ENCODE data around the gene SLC27A3. TPM values are rescaled to one million over a fixed set of nuclear protein-coding genes. Genes with fewer than 3 reads are reported as not detected.

Gene SLC27A3
- total and polyA plus RNA-seq, 2 donors, result 20.7 to 41.0 TPM

- WGBS, result 78% methylated on average over 12 of the region's 12 CpGs
- no peak overlapping the region for H3K4me3 ChIP-seq (ENCODE audit: low read depth, low read length)
These were observed 18.9 kb downstream of the SLC27A3 start for GRCh38 chr1:153793973-153794615.

GRCh38 chr1:153794624-153795329 lies 19.6 kb downstream of the SLC27A3 start:
- Histone ChIP-seq H3K27ac (ENCODE audit: low read depth) (no peak overlapping the region), H3K4me1 (ENCODE audit: insufficient read depth) (no peaks in the 10 kb centered on the region), H3K36me3 (ENCODE audit: insufficient read depth) (no peaks in the 10 kb centered on the region), H3K4me3 (ENCODE audit: low read depth, low read length) (no peak overlapping the region)
- 43% methylated on average over 14 of the region's 14 CpGs for WGBS
- no peak for DNase-seq (ENCODE audit: extremely low spot score)

More at GRCh38 chr1:153793973-153794615, 18.9 kb downstream of the SLC27A3 start:
- DNase-seq (ENCODE audit: extremely low spot score), result no peak
- Histone ChIP-seq H3K36me3 (ENCODE audit: insufficient read depth) (no peaks in the 10 kb centered on the region), H3K27ac (ENCODE audit: low read depth) (no peak overlapping the region), H3K4me1 (ENCODE audit: insufficient read depth) (no peaks in the 10 kb centered on the region)

- no peak for DNase-seq (ENCODE audit: extremely low spot score)
- 78% methylated on average over 18 of the region's 18 CpGs for WGBS
- no peaks in the 10 kb centered on the region for H3K36me3 ChIP-seq (ENCODE audit: insufficient read depth)
- H3K4me1 ChIP-seq (ENCODE audit: insufficient read depth), result no peaks in the 10 kb centered on the region
- H3K4me3 ChIP-seq (ENCODE audit: low read depth, low read length), result no peak overlapping the region
- no peak overlapping the region for H3K27ac ChIP-seq (ENCODE audit: low read depth)
These were observed 20.2 kb downstream of the SLC27A3 start for GRCh38 chr1:153795330-153795837.

- H3K36me3 ChIP-seq (ENCODE audit: insufficient read depth), result no peaks in the 10 kb centered on the region
- 93% methylated on average over 9 of the region's 9 CpGs for WGBS
- no peaks in the 10 kb centered on the region for H3K4me1 ChIP-seq (ENCODE audit: insufficient read depth)
- no peak for DNase-seq (ENCODE audit: extremely low spot score)
- H3K27ac ChIP-seq (ENCODE audit: low read depth), result no peak overlapping the region
- H3K4me3 ChIP-seq (ENCODE audit: low read depth, low read length), result no peak overlapping the region
These were observed 21.0 kb downstream of the SLC27A3 start for GRCh38 chr1:153795934-153796785.

GRCh38 chr1:153796786-153797659 lies 21.8 kb downstream of the SLC27A3 start:
- no peak for DNase-seq (ENCODE audit: extremely low spot score)
- H3K27ac ChIP-seq (ENCODE audit: low read depth), result no peak overlapping the region
- H3K4me1 ChIP-seq (ENCODE audit: insufficient read depth), result no peaks in the 10 kb centered on the region
- no peaks in the 10 kb centered on the region for H3K36me3 ChIP-seq (ENCODE audit: insufficient read depth)
- WGBS, result 66% methylated on average over 26 of the region's 26 CpGs
- H3K4me3 ChIP-seq (ENCODE audit: low read depth, low read length), result no peak overlapping the region

- Histone ChIP-seq H3K36me3 (ENCODE audit: insufficient read depth) (no peaks in the 10 kb centered on the region), H3K4me3 (ENCODE audit: low read depth, low read length) (no peak overlapping the region), H3K4me1 (ENCODE audit: insufficient read depth) (no peaks in the 10 kb centered on the region), H3K27ac (ENCODE audit: low read depth) (no peak overlapping the region)
- DNase-seq (ENCODE audit: extremely low spot score), result no peak
- 79% methylated on average over 3 of the region's 3 CpGs for WGBS
These were observed 23.2 kb downstream of the SLC27A3 start for GRCh38 chr1:153798468-153798780.

GRCh38 chr1:153799016-153799415 lies 23.8 kb downstream of the SLC27A3 start:
- WGBS, result 89% methylated on average over 4 of the region's 4 CpGs
- no peaks in the 10 kb centered on the region for H3K4me1 ChIP-seq (ENCODE audit: insufficient read depth)
- H3K27ac ChIP-seq (ENCODE audit: low read depth), result no peak overlapping the region
- no peak for DNase-seq (ENCODE audit: extremely low spot score)
- H3K4me3 ChIP-seq (ENCODE audit: low read depth, low read length), result no peak overlapping the region
- no peaks in the 10 kb centered on the region for H3K36me3 ChIP-seq (ENCODE audit: insufficient read depth)

- H3K36me3 ChIP-seq (ENCODE audit: insufficient read depth), result no peaks in the 10 kb centered on the region
- no peak for DNase-seq (ENCODE audit: extremely low spot score)
- WGBS, result 90% methylated on average over 27 of the region's 27 CpGs
- no peak overlapping the region for H3K4me3 ChIP-seq (ENCODE audit: low read depth, low read length)
- H3K4me1 ChIP-seq (ENCODE audit: insufficient read depth), result no peaks in the 10 kb centered on the region
- no peak overlapping the region for H3K27ac ChIP-seq (ENCODE audit: low read depth)
These were observed 24.6 kb downstream of the SLC27A3 start for GRCh38 chr1:153799566-153800465.

- 77% methylated on average over 7 of the region's 7 CpGs for WGBS
- Histone ChIP-seq H3K4me1 (ENCODE audit: insufficient read depth) (no peaks in the 10 kb centered on the region), H3K27ac (ENCODE audit: low read depth) (no peak overlapping the region), H3K36me3 (ENCODE audit: insufficient read depth) (no peaks in the 10 kb centered on the region), H3K4me3 (ENCODE audit: low read depth, low read length) (no peak overlapping the region)
- no peak for DNase-seq (ENCODE audit: extremely low spot score)
These were observed 25.3 kb downstream of the SLC27A3 start for GRCh38 chr1:153800516-153800915.

- 92% methylated on average over 6 of the region's 6 CpGs for WGBS
- H3K4me1 ChIP-seq (ENCODE audit: insufficient read depth), result no peaks in the 10 kb centered on the region
- no peaks in the 10 kb centered on the region for H3K36me3 ChIP-seq (ENCODE audit: insufficient read depth)
- DNase-seq (ENCODE audit: extremely low spot score), result no peak
- H3K27ac ChIP-seq (ENCODE audit: low read depth), result no peak overlapping the region
- no peak overlapping the region for H3K4me3 ChIP-seq (ENCODE audit: low read depth, low read length)
These were observed 25.9 kb downstream of the SLC27A3 start for GRCh38 chr1:153801028-153801625.

GRCh38 chr1:153801786-153802697 lies 26.8 kb downstream of the SLC27A3 start:
- no peak overlapping the region for H3K4me3 ChIP-seq (ENCODE audit: low read depth, low read length)
- WGBS, result 88% methylated on average over 7 of the region's 7 CpGs
- no peaks in the 10 kb centered on the region for H3K4me1 ChIP-seq (ENCODE audit: insufficient read depth)
- no peak overlapping the region for H3K27ac ChIP-seq (ENCODE audit: low read depth)
- no peak for DNase-seq (ENCODE audit: extremely low spot score)
- no peaks in the 10 kb centered on the region for H3K36me3 ChIP-seq (ENCODE audit: insufficient read depth)
